GM19351 (cell line): ENCODE results near the gene PTGS1.
"Not testable (repeated sequence)": the region's sequence is repeated elsewhere in the genome, so short reads cannot be mapped to it uniquely, and the experiment has no call there.

Experiments used
- ATAC-seq: cut with Tn5 transposase; IDR thresholded peaks from one replicate; pipeline ENCODE4 v1.9.1; 2021; ENCODE audit warnings: mild to moderate bottlenecking, moderate library complexity; ENCODE audit not compliant: unreplicated experiment

Gene PTGS1

DNA sequence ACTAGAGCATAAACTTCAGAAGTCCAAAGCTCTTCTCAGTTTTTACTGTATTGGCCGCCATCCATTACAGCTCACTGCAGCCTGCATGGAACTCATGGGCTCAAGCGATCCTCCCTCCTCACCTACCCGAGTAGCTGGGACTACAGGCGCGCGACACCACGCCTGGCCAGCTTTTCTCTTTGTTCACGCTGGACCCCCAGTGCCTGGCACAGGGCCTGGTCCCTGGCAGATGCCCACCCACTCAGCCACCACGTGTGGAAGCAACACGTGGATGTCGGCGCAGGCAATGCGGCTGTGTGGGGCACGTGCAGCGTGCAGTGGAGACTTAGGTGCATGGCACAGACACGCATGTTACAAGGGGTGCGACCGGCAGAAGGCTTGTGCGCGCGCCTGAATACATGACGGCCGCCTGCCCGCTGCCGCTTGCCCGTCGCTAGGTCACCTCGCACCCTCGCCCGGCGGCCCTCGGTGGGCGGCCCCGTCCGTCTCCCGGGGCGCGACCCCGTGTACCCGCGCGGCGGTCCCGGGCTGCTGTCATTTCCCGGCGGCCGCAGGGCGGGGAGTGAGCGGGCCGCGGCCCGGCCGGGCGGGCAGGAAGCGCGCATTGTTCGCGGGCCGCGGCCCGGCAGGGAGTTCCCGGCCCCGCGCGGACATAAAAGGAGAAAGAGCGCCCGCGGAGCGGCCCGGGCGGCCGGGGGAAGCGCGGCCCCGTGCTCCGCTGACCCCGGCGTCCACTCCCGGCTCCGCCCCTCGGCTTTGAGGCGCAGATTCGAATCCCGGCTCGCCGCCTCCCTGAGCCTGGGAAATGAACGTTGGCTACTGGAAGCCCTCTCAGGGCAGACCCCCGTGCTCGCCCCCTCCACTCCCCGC, 24.1 kb upstream of the PTGS1 start:
- ATAC-seq = no peak

DNA sequence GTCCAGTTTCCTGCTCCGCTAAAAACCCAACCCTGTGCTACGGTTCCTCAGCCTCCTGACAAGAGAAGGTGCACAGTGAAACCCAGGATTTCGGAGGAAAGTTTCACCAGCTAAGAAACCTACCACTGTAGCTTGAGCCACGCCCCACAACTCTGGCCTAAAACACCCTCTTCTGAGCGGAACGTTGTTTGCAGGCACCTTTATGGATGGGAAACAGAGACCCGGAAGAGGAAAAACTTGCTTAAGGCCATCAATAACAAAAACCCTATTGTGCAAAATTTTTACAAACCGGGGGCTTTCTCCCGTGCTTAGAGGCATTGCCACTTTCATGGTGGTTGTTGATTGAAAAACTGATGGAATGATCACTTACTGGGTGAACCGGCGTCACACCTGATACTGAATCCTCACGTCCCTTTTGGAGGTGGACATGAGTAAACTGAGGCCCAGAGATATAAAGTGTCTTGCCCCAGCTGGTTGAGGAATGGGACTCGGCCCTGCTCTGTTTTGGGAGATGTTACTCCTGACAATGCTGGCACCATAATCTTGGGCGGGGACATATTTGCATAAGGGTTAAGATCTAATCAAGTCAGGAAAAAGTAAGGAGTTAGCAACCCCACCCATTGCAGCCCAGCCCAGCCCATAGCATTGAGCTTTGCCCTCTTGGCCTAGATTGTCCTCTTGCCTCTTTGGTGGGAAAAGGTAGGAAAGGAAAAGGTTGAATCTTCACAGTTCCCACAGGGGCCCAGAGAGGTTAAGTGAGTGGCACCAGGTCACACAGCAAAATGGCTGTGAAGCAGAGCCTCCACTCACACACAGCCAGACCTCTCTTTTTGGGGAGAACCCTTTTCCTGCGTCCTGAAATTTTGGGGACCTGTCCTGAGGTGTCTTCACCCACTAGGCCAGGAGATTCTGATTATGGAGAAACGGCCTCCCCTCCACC, 23.2 kb upstream of the PTGS1 start:
- no peak for ATAC-seq

DNA sequence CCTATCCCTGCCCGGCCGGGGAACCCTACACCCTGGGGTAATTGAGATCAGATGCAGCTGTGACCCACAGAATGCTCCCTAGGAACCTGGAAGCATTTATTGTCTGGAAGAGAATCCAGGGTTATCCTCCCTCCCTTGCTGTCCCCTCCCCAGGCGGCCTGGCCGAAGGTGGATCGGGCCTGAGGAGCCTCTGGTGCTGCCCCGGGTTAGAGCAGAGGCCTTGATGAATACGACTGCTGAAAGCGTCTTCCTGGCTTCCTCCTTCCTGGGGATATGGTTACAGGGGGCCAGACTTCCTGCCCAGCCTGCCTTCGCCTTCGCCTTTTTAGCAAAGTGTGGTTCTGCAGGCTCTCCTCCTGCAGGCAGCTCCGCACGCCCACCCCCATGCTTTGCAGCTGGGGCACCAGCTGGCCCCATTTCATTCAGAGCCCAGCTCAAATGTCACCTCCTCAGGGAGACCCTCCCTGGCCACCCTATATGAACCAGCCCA, 22.5 kb upstream of the PTGS1 start:
- ATAC-seq = no peak

DNA sequence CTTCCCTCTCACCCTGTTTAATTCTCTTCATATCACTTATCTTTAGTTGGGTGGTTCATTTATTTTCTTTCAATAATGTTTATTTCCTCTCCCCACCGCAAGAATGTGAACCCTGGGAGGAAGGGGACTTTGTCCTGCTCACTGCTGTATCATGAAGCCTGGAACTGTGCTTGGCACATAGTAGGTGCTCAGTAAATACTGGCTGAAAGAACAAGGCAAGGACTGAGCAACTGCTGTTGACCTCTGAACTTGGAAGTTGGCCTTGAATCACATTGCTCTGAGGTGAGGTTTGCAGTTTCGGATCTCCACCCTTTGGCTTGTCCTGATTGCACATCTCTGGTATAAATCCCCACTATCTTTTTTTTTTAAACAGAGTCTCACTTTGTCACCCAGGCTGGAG, 22.0 kb upstream of the PTGS1 start:
- no peak for ATAC-seq

DNA sequence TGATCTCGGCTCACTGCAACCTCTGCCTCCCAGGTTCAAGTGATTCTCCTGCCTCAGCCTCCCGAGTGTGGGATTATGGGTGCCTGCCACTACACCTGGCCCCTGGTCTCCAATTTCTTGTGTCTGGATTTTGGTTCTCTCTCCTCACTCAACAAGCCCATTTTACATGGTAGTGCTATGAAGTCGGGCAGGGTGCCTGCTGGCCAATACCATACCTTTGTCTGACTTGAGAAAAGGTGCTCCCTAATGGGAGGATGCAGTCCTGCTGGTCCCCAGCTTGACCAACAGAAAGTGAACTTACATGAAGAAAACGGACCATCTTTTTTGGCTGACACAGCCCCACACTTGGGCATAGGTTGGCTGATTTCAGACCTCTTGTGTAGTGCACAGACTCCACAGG, 21.6 kb upstream of the PTGS1 start:
- no peak for ATAC-seq

DNA sequence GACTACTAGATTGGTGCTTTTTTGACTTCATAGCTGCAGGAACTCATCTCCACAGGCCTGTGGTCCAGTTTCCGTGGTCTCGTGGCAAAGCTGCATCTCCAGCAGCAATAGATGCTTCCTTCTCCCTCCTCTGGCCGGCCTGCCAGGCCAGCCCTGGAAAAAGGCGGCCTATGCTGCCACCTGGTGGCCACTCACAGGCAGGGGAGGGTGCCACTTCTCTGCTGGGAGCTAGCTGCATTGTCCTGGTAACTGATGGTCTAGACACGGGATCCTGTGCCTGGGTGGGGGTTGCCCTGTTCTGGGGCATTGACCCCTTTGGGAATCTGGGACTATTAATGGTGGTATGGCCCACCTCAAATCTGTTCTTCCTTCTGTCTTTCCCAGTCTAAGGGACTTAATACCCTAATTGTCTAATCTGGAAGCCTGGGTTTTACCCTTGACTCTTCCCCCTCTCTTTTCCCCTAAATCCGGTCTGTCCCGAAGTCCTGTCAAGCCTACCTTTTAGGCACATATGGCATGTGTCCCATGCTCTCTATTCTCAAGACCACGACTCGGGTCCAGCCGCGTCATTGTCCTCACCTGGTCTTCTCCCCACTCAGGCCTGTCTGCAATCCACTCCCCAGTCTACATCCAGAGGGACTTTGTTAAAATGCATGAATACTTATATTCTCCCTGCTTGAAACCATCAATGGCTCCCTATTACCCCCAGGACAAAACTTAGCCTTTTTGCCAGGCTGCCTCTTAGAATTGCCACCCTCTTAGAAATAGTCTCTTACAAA, 20.1 kb upstream of the PTGS1 start:
- peak; percentile 90 for ATAC-seq

DNA sequence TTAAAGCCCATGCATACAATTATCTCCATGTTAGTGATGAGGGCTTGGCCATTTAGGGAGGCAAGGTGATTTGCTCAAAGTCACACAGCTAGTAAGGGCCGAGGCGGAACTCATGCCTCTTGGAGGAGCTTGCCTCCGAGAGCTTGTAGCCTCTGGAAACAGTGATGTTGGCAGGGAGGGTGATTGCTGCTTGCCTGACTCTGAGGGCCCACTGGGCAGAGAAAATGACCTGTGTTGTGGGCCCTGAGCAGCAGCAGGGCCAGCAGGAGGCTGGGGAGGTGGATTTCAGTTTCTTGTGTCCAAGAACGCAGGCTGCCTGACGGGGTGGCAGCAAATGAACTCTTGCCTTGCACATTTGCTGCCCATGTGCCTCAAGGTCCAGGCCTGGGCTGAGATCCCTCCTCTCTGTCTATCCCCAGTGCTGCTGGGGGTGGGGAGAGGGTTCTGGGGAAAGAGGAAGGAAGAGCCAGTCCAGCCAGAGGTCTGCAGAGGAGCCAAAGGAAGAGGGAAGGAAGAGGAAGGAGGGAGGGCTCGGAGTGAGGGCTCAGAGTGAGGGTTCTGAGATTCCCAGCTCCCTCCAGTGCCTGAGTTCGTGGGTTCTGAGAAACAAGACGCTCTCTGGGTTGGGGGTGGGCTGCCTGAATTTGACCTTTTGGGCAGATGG, 16.2 kb upstream of the PTGS1 start:
- ATAC-seq = no peak

DNA sequence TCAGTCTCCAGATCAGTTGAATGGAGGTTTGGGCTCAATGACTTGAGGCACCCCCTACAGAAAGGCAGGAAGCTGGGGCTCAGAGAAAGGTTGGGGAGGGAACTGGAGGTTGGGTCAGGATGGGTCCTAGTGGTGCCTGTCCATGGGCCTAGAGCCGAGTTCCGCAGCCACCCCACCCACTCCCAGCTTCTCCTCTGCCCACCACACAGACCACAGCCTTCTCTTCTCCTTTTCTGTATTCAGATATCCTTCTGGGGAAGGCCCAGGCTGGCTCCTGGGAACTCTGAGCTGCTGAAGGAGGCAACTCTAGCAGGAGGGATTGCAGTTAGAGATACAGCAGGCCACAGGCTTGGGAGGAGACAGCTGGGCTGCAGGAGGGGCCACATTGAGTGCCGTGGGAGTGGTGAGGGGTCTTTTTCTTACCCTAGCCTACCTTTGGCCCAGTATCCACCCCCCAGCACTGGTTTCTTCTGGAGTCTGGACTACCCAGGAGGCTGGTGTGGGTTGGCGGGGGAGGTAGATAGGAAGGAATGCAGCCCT, 15.4 kb upstream of the PTGS1 start:
- no peak for ATAC-seq

DNA sequence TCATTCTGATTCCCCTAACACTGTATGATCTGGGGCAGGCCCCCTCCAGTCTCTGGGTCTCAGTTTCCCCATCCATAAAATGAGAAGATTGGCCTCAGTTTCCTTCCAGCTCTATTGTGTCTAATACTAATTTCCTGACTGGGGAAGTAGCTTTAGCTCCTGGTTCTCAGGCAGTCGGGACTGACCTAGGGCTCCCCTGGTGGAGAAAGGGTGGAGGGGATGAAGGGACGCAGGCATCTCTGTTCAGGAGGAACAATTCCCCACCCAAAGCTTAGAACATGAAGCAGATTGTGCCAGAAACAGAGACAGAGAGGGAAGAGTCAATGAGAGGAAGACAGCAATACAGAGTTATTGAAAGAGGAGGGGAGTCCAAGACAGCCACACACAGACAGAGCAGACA, 14.2 kb upstream of the PTGS1 start:
- no peak for ATAC-seq

DNA sequence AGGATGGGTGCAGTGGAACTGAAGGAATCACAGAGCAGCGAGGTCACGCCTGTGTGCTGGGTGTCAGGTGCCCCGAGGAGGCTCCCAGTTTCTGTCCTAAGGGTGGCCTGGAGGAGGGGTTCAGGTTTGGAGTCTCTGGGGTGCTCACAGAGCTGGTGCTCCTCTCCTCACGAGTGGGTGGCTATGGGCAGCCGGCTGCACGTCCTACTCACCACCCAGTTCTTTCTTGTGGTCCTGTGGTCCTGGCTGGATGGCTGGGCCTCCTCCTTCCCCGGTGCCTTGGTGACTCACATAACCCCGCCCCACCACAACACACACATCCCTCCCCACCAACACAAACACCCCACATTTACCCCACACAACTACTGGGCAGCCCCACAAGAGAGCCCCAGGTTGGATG, 9.9 kb upstream of the PTGS1 start:
- ATAC-seq = no peak

DNA sequence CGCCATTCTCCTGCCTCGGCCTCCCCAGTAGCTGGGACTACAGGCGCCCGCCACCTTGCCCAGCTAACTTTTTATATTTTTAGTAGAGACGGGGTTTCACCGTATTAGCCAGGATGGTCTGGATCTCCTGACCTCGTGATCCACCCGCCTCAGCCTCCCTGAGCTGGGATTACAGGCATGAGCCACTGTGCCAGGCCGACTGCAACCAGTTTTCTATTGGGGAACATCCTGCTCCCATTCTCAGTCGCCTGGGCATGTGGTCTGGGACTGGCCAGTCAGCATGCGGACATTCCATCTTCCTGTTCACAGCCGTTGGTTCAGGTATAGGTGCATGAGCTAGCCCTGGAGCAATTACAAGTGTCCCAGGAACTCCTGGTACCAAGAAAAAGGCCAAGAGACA, 7.7 kb upstream of the PTGS1 start:
- ATAC-seq = not testable (repeated sequence)

DNA sequence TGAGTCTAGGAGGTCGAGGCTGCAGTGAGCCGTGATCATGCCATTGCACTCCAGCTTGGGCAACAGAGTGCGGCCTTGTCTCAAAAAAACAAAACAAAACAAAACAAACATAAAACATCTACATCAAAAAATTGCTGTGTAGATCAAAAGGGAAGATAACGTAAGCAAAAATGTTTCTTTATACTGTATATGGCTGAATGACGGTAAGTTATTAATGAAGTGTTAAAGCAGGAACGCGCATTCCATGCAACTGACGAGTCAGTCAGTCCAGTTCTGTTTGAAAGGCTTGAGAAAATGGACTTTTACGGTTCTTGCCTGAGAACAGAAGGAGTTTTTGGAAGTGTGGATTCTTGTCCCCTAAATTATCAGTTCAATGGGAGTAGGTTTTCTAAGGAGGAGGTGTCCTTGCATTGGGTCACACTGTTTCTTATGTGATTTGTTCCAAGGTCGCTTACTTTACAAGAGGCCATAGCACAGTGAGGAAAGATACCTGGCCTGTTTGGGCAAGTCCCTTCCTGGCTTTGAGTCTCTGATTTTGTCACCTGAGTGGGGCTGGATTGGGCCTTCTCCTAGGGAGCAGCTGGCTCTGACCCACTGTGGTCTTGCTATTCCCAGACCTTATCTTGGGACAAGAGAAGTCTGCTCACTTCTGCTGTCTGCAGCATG, 6.6 kb upstream of the PTGS1 start:
- no peak for ATAC-seq

DNA sequence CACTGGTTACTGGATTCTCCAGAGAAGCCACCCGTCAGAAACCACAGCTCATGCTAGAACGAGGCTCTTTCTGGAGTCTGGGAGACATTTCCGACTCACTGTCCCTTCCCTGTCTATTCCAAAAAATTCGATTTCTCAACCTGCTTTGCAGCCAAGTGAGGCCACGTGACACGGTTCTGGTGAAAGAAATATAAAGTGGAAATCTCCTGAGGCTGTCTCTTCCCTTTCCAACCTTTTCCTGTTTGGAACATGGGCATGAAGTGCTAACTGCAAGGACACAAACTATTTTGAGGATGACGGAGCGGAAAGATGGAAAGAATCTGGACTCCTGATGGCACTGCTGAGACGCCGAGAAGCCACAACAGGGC, 6.1 kb upstream of the PTGS1 start:
- ATAC-seq = no peak

DNA sequence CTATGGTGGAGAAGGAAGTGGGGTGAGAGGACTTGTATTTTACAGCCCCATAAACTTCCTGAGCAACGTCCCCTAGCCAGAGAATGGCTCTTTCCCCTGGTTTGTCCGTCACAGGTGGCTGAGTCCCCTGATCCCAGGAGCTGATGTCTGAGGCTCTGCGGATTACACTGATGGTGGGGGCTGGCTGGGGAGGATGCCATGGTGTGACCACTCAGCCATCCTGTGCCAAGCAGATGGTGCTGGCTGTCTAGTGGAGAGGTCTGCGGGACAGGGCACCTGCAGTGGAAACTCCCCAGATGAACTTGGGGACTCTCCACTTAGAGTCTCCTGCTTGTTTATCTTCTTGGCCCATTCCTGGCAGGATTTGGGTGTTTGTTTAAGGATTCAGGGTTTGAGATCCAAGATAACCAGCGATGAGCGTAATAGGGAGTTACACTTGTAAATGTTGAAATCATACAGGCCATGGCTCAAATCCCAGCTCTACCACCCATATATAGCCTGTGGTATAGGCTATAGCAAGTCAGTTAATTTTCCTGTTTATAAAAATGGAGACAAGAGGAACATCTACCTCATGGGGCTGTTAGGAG, 4.7 kb upstream of the PTGS1 start:
- ATAC-seq = no peak

DNA sequence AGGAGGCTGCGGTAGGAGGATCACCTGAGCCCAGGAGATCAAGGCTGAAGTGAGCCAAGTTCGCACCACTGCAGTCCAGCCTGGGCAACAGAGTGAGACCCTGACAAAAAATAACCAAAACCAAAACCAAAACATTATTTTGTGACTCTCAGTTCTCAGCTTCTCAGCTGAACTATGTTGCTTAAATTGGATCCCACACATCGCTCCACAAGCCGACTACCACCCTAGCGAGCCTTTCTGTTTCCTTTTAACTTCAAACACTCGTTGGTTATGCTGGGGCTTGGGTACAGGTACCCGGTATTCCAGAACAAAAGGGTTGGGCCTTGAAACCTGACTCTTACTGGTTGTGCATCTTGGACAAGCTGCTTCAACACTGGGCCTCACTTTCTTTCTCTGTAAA, 3.8 kb upstream of the PTGS1 start:
- no peak for ATAC-seq

DNA sequence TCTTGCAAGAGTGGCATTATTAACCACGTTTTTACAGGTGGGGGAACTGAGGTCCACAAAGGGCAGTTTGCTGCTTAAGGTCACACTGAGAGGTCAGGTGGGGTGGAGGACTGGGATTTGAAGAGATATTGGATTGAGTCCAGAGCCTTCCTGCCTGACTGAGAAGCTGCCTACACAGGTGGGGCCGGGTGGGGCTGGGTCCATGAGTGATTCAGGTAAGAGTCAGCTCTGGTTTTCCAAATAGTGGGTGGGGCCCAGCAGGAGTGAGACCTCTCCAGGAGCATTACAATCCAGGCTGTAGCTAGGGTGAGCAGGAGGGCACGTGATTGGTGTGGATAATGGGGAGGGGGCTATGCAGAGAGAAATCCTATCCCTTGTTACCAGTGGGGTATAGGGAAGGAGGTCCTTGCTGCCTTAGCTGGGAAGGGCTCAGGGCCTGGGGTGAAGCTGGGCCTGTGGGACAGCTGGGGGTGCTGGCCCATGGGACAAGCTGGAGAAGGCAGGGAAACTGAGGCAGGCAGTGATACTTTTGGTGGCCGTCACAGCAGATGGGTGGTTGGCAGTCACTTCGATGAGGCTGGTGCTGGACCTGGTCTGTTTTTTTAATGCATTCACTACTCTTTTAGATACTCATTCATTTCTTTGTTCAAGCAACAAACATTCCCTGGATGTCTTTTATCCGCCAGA, 2.9 kb upstream of the PTGS1 start:
- no peak for ATAC-seq

DNA sequence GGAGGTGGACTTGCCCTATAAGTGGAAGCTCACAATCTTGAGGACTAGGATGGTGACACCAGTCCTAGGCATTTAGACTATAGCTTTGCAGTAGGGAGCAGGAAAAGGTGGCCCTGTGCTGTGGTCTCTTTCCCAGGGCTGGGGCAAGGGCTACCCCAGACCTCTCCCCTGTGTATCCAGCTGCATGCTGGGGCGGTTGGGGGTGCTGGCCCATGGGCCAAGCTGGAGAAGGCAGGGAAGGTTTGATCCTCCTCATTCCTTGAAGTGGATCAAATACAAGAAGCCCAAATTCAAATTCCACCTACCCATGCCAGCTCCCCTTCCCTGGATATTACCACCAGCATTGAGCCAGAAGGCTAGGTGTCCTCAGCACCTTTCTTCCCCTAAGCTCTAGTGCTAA, 2.2 kb upstream of the PTGS1 start:
- ATAC-seq = no peak

DNA sequence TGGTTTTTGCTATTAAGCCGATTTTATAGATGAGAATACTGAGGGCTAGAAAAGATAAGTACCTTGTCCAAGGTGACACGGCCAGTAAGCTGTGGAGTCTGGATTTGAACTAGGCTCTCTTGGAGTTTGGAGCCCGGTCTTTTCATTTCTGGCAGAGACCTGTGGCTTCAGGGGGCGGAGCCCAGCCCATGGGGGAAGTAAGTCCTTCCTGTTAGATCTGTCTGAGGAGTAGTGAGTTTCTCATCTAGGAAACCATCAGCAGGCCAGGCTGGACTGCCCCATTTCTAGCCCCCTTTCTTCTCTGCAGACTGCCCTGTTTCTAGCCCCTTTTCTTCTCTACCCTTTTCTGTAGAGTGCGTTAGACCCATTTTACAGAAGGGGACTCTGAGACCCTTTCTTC, 521 bp upstream of the PTGS1 start:
- peak; percentile 19 for ATAC-seq

DNA sequence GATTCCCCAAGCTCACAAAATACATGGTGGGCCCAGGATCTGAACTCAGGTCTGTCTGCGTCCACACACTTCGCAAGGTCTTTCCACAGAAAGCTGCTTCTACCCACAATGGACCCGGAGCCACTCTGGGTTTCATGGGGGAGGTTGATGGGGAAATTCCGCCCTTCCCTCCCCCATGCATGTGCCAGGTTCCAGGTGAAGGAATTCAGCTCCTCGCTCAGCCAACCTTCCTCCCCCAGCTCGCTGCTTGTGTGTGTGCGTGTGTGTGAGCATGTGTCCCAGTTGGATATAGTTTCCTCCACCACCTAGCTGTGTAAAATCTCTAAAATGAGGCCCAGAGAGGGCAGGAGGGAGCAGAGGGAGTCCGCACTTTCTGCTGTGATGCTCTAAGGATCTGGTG, 1.0 kb downstream of the PTGS1 start:
- ATAC-seq = no peak
